ENCODE results near the gene VEGFB.

VEGFB gene

DNA sequence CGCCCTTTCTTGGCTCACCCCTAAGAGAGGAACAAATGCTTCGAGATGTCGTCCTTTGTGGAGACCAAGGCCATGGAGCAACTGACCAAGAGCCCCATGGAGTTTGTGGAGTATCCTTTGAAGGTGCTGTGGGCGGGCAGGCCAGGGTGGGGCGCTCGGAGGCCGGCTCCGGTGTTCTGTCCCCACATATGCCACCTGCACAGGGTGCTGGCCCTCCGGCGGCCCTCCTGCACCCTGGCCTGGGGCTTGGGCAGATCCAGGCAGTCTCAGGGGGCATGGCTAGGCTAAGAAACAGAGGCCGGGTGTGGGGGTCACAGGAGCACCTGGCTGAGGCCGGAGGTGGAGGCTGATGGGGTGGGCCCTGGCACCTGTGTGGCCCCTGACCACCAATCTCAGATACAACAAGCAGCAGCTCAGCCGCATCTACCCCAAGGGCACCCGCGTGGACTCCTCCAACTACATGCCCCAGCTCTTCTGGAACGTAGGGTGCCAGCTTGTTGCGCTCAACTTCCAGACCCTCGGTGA lies 27.2 kb downstream of the VEGFB start:
- no peak for DNase-seq (ENCODE audit: low read depth in 2 of 2)

DNA sequence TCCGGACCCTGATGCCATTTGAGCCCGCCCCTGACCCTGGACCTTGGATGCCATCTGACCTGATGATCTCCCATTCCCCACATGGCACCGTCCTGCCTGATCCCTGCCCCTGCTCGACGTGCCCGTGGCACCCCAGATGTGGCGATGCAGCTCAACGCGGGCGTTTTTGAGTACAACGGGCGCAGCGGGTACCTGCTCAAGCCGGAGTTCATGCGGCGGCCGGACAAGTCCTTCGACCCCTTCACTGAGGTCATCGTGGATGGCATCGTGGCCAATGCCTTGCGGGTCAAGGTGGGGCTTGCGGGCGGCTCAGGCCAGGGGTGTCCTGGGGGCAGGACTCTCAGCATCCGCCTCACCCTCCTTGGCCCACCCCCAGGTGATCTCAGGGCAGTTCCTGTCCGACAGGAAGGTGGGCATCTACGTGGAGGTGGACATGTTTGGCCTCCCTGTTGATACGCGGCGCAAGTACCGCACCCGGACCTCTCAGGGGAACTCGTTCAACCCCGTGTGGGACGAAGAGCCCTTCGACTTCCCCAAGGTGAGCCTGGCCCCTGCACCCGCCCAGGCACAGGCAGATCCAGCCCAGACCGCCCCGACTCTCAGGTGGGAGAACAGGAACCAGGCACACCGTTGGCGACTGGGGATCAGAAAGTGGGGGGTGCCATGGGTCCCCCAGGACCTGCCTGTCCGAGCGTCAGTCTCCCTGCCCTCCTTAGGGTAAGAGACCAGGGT lies 28.1 kb downstream of the VEGFB start:
- DNase-seq (ENCODE audit: low read depth in 2 of 2) = no peak

DNA sequence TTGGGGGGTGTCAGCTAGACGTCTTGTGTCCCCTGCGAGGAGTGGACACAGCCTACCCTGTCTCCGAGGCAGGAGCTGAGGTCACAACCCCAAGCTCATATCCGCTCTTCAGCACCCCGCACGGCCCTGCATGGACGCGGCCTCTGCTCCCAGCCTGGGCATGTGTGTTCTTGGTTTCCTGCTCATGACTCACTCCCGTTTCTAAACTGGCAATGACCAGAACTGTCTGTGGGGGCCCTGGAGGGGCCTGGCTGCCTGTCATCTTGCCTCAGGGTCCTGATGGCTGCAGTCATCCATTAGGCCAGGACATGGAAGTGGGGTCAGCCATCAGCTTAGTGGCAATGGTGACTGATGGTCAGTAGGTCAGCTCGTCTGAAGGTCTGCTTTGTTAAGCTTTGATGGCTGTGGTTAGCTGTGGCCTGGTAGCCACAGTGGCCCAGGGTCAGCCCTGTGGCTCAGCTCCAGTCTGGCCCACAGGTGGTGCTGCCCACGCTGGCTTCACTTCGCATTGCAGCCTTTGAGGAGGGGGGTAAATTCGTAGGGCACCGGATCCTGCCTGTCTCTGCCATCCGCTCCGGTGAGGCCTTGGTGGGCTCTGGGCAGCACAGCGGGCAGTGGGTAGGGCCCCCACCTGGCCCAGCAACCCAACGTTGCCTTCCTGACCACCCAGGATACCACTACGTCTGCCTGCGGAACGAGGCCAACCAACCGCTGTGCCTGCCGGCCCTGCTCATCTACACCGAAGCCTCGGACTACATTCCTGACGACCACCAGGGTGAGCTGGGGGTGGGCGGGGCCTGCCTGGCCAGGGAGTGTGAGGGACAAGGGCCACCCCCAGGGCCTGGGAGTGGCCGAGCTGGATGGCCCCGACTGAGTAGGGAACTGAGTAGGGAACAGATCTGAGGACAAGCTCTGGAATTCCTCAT lies 28.9 kb downstream of the VEGFB start:
- no peak for DNase-seq (ENCODE audit: low read depth in 2 of 2)

DNA sequence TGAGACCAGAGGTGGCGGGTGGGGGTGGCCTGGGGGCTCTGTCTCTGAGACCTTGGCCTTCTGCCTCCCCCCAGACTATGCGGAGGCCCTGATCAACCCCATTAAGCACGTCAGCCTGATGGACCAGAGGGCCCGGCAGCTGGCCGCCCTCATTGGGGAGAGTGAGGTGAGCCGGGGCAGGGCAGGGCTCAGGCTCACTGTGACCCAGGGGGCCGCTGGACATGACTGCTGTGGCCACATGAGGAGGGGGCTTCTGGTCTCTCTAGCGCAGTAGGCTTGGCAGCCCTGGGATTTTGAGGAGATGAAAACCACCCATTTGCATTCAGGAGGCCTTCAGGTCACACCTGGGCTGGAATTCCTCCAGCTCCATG lies 29.5 kb downstream of the VEGFB start:
- no peak for DNase-seq (ENCODE audit: low read depth in 2 of 2)

DNA sequence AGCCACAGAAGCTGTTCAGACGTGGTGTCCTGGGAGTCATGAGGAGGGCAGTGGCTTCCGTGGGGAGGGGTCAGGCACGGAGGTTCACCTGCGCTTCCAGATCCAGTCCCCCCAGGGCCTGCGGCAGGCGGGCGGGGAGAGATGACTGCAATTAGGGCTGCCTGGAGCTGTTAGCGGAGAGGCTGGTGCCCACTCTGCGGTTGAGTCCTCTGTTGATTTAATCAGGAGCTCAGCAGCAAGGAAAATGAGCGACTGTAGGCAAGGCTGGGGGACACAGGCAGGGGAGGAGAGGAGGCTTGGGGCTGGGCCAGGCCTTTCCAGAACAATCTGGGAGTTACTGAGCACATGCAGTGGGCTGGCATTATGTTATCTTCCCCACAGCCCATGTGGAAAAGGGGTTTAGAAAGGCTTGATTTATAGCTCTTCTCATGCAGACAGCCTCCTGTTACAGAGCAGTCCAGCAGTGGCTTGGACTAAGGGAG lies 30.0 kb downstream of the VEGFB start:
- no peak for DNase-seq (ENCODE audit: low read depth in 2 of 2)

DNA sequence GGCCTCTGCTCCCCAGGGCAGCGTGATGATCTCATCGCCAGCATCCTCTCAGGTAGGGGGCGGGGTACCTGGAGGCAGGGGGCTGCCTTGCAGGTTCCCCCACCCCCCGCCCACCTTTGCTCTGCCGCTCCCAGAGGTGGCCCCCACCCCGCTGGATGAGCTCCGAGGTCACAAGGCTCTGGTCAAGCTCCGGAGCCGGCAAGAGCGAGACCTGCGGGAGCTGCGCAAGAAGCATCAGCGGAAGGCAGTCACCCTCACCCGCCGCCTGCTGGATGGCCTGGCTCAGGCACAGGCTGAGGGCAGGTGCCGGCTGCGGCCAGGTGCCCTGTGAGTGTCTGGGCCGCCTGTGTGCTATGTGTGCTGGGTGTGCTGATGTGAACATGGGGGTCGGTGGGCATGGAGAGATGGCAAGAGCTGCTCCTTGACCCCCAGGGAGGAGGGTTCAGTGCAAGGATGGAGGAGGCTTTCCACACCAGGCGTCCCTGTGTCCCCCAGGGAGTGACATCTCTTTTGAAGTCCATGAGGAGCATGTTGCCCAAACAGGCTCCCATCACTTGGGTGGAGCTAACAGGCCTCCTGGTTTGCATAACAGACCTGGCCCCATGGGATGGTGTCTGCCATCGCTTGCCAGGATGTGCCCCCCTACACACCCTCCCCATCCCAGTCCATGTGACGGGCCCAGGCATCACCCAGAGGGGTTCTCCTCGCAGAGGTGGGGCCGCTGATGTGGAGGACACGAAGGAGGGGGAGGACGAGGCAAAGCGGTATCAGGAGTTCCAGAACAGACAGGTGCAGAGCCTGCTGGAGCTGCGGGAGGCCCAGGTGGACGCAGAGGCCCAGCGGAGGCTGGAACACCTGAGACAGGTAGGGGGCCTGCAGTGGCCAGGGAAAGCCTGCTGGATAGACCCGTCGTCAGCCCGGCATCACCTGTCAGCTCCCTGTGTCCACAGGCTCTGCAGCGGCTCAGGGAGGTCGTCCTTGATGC lies 31.1 kb downstream of the VEGFB start:
- no peak for DNase-seq (ENCODE audit: low read depth in 2 of 2)

DNA sequence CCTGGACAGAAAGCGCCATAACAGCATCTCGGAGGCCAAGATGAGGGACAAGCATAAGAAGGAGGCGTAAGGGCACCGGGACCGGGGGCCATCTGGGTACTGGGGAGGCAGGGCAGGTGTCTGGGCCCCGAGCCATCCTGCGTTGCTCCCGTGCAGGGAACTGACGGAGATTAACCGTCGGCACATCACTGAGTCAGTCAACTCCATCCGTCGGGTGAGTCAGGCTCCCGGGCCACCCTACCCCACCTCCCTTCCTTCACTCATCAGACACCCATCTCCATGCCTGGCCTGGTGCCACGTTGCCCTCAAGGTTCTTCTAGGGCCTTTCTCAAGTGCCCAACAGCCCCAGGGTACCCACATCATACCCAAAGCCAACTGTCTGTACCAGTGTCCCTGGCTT lies 32.0 kb downstream of the VEGFB start:
- no peak for DNase-seq (ENCODE audit: low read depth in 2 of 2)

DNA sequence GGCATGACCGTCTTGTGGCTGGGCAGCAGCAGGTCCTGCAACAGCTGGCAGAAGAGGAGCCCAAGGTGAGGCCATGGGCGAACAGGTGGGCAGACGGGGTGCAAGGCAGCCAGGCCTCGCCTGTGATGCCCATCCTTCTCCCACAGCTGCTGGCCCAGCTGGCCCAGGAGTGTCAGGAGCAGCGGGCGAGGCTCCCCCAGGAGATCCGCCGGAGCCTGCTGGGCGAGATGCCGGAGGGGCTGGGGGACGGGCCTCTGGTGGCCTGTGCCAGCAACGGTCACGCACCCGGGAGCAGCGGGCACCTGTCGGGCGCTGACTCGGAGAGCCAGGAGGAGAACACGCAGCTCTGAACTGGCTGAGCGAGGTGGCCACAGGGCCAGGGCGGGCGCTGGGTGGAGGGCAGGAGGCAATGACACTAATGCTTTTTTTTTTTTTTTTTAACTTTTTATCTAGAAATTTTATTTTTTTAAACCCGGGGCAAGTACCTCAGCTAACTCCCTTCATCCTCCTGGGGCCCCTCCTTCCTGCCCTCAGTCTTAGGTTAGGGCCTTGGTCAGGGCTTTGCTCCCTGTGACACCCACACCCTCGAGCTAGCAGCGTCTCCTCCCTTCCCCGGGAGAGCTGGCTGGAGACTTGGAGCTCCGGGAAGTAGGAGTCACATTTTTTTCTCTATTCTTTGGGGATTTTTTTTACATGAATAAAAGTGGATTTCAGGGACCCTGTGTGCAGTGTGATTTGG lies 33.0 kb downstream of the VEGFB start:
- no peak for DNase-seq (ENCODE audit: low read depth in 2 of 2)

DNA sequence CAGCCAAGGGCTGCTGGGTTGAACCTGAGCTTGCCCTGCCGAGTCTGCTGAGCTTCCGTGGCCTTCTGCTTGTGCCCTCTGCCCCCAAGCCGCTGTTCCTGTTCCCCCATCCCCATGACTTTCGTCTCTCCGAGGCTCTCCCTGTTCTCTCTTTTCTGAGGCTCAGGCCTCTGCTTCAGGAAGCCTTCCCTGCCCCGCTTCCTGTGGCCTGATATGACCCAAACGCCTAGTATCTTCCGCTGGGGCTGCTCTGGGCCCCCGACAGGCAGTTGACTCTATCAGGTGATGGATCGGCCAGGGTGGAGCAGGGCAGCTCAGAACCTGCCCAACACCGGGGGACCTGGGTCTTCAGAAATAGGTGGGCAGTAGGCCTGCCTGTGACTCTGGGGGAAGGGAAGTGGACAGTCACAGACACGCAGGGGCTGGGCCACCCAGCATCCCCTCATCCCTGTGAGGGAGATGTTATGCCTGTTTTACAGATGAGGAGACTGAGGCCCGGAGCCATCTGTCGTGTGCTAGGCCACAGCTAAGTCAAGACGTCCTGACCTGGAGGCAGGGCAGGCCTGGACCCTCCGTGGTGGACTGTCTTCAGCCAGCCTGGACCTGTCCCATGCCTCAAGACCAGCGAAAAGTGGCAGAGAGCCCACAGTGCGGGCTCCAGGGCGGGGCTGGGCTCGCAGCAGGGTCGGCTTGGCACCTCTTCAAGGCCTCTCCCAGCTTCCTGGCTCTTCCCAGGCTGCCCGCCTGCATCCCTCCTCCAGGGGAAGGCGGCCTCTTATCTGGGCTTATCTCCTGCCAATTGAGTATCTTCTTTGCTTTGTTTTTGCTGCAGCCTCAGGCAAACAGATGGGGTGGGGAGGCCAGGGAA lies 33.9 kb downstream of the VEGFB start:
- DNase-seq (ENCODE audit: low read depth in 2 of 2) = no peak

DNA sequence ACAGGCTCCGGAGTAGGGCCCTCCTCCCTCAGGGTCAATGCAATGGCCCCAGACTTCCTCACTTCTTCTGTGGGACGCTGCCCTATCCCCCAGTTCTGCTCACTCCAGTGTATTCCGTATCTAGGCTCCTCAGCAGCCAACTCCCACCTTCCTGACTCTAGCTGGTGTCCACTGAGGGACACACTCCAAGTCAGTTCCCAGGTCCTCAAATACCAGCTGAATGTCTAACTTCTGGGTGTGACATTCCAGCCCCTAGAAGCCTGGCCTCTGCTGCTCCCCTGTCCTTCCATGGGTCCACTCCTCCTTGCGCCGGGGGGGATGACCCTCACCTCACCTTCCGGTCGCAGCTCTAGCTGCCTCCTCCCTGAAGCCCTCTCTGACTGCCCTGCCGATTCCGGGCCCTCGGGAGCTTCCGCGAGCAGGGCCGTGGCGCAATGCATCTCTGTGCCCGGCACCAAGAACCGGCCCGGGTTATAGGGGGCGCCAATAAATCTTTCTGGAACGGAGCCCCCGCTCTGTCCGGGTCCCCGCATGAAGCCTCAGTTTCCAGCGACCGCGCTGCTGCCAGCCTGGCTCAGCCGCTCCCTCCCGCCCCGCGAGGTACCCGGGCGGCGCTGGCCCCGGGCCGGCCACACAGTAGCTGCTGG lies 34.6 kb downstream of the VEGFB start:
- peak in 1 of 2 donors; percentile 45 for DNase-seq (ENCODE audit: low read depth in 2 of 2)

DNA sequence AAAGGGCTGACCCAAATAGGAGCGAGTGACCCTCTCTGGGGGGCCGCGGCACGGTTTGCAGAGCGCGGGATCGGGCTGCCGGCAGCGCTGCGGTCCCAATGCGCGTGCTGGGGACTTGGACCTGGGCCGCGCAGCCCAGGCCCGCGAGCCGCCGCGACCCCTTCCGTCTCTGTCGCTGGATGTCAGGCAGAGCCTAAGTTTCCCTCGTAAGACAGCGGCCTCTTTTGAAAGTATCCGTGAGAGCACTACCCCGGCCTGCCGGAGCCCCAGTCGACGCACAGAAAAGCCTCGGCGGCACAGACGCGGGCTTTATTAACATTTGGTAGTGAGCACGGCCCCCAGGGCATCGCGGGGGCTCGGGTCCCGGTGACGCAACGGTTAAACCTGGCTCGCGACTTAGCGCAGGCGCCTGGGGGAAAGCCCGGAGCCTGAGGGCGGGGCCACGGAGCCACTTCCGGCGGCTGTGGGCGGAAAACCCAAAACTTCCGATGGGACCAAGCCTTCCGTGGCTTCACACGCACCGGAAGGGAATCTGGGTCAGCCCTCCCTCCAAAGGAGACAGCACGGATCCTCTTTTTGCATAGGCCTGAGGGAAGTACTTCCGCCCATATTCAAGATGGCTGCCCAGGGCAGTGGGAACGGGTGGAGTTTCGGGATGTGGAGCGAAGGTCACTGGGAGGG lies 35.3 kb downstream of the VEGFB start:
- peak; percentile 94 to 98 for DNase-seq (ENCODE audit: low read depth in 2 of 2)

DNA sequence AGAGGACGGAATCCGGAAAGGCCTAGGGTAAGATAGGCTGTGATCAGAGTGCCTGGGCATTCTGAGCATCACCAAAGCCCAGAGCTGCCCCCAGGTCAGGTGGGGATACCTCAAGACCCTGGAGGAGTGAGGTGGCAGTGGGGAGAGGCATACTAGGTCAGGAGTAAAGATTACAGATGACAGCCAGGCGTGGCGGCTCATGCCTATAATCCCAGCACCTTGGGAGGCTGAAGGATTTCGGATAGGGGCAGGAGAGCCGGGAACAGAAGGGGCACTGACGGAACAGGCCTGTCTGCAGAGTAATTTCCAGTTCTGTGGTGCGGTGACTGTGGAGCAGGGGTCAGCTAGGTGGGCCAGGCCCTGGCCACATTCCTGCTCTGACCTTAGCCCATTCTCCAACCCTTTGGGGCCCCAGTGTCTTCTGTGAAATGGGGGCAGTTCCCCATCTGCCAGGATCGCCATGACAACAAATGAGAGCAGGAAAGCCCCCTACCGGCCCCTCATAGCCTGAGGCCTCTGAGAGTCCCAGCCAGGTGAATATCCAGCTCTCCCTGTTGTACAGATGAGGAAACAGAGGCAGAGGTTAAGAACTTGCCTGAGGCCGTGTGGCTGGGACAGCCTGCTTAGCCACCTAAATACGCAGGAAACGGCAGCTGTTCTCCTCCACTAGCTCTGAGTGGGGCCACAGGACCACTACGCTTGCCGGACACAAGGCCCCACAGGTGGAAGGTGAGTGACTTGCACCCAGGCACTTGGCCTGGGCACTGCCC lies 40.8 kb downstream of the VEGFB start:
- no peak for DNase-seq (ENCODE audit: low read depth in 2 of 2)

DNA sequence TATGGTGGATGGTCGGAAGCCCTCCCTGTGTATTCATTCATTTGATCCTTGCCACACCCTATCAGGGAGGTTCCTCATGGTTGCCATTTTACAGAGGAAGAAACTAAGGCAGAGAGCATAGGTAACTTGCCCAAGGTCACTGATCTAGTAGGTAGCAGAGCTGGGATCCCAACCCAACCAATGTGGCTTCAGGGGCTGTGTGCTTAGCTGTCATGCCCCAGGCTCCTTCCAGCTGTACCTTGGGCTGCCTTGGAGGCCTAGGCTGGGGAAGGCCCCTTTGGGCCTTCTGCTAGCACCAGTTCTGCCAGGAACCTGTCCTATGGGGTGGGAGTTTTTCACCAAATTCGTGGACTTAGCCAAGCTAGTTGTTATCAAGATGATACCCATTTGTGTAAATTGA lies 41.5 kb downstream of the VEGFB start:
- no peak for DNase-seq (ENCODE audit: low read depth in 2 of 2)

DNA sequence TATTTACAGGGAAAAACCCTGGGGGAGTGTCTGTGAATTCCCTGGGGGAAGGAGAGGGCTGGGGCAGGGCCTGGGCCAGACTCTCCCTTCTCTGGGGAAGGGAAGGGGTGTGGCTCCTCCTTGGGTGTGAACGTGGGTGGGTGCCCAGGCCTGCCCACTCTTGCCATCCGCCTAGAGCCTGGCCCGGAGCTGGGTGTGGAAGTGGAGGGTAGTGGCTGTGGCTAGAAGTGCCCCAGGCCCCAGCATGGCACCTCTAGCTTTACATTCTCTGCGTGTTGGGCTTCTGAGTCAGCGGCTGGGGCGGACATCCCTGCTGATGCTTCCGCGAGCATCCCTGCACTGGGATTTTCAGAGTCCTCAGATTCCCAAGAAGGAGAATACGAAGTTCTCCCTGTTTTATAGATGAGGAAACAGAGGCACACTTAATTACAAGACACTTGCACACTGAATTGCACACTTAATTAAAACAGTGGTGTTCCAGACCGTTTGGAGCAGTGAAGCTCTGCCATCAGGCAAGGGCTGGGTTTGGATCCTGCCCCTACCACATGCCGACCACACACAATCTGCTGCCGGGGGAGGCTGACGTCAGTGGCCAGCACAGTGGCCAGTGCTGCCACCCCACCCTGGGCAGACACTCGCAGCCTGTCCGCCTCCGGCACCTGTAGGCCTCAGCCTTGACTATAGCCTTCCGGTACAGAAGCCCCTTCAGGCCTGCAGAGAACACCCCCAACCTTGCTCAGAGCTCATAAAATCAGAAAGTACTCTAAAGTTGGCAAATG lies 42.5 kb downstream of the VEGFB start:
- DNase-seq (ENCODE audit: low read depth in 2 of 2) = no peak

DNA sequence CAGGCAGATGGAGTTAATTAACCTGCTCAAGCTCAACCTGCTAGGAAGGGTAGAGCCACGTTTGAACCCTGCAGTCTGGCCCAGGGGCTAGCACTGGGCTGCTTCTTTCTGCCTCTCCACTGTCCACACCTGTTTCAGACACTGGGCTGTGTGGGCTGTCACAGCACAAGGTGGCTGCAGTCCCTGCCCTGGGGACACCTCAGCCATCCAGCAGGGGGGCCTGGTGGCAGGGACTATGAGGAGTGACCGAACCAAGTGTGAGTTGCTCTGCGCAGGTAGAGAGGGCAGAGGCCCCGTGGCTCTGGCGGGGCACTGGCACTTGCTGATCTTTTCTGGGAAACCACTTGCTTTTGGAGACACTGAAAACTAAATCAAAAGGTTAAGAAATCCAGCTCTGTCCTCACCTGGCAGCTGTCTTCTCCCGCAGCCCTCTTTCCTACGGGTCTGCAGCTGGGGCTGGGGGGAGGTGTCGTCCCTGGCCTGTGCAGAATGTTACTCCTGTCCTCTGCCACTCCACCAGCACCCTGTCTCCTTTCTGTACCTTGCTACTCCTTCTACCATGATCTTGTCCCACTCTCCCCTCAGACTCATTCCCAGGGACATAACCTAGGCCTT lies 44.3 kb downstream of the VEGFB start:
- no peak for DNase-seq (ENCODE audit: low read depth in 2 of 2)

DNA sequence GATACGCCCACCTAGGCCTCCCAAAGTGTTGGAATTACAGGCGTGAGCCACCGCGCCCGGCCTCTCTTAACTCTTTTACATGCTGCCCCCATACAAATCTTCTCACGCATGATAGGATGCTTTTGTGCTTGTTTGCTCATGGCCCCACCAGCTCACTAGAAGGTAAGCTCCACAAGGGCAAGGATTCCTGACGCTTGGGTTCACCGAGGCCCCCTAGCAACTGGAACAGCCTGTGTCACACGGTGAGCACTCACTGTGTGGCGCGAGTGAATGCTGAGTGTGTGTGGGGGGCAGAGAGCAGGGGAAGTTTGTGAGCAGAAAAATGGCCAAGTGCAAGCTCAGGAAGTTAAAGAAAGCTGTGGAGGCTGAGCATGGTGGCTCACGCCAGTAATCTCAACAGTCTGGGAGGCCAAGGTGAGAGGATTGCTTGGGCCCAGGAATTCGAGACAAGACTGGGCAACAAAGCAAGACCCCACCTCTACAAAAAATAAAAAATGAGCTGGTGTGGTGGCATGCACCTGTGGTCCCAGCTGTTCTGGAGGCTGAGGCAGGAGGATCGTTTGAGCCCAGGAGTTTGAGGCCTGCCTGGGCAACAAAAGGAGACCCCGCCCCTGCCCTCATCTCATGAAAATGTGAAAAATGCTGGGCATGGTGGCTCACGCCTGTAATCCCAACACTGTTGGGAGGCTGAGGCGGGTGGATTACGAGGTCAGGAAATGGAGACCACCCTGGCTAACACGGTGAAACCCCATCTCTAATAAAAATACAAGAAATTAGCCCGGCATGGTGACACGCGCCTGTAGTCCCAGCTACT lies 47.8 kb downstream of the VEGFB start:
- no peak for DNase-seq (ENCODE audit: low read depth in 2 of 2)
